Mesangial cell (primary cell): Measurements from ENCODE around the gene SUSD5. TPM values are rescaled to one million over a fixed set of nuclear protein-coding genes. Genes with fewer than 3 reads are reported as not detected.

Experiments
- total RNA-seq: library from RNA; depleted of rRNA; stranded (reverse); fragments of >200 nt; gene quantifications from 2 replicates; pipeline ENCODE4 v1.2.3, GENCODE V29; 2015

The SUSD5 gene
- total RNA-seq, result 2.5 and 7.5 TPM in 2 replicates

DNA sequence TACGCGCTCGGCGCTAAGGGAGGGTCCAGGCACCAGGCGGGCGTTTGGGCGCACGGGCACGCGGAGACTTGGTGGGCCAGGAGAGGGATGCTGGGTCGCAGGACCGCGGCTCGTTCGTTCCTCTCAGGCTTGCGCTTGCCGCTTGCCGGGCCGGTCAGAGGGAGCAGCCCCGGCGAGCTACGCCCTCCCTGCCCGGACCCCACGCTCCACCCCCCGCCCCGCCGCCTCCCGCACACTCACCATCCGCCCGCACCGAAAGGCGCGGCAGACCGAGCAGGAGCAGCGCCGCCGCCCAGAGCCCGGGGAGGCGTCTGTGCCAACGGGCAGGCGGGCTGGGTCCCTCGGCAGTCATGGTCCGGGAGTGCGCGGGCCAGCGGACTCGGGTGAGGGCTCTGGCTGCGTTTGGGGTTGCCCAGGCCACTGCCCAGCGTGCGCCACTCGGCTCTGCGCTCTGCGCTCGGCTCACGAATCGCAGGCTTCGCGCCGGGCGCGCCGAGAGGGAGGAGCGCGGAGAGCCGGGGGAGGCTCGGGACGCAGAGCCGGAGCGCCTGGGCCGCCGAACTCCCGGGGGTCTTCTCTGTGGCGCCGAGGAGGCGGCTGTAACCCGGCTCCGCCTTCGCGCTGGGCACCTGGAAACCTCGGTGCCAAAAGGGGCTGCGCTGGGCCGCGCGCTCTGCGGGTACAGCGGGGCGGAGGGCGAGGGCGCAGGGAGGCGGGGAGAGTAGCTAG lies at the start of gene SUSD5:
Gene SUSD5 (minus strand): TSS at position 365 of the 729 bp plus-strand sequence. CDS start 13 bp downstream, at position 352.

GRCh38 chr3:33113772-33114621 lies 104.6 kb downstream of the SUSD5 start, which contains the start of gene CRTAP:
CRTAP (plus strand) TSS chr3:33114014; CDS start chr3:33114078, 64 bp downstream.

Other genes with a start within 250 kb of the SUSD5 start
- gene GLB1, start 121.7 kb downstream of the SUSD5 start, total RNA-seq, result 59.8 and 172 TPM in 2 replicates
- 7.2 and 8.0 TPM in 2 replicates for gene TMPPE, start 121.7 kb downstream of the SUSD5 start, total RNA-seq
- 217 and 421 TPM in 2 replicates for gene CRTAP, start 104.8 kb downstream of the SUSD5 start, total RNA-seq
- gene FBXL2, start 58.6 kb upstream of the SUSD5 start, total RNA-seq, result 10.4 and 22.8 TPM in 2 replicates
- gene UBP1, start 221.6 kb upstream of the SUSD5 start, total RNA-seq, result 35.6 and 36.7 TPM in 2 replicates